ENCODE data around the gene MAST4. TPM values are rescaled to one million over a fixed set of nuclear protein-coding genes. Genes with fewer than 3 reads are reported as not detected.

MAST4 gene
- polyA plus RNA-seq, 2 donors: 18.3 to 22.2 TPM

DNA sequence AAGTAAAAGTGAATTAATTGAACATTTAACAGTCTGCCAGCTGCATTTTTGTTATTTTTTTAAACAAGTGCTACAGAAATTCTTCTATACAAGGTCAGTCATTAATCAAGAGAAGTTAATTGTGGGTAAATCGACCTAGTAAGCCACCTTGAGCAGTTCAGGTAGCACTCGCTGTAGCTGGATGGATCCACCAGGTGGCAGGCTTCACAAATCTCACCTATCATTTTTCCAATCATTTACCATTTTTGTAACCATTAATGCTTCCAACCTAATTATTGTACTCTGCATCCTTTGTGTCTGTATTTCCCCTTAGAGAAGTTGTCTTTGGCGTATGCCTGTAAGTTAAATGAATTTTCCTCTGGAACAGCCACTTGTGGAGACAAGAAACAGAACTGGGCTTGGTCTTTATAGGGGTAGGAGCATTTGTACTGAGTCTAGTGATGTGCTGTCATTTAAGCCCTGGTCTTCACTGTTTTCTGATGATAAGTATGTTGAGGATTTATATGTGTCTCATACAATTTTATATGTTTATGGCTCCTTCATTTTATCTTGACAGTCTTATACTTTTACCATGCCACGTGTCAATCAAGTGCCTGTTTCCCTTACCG lies 560.9 kb downstream of the MAST4 start:
- no peaks in the 10 kb centered on the region for H3K27me3 ChIP-seq (ENCODE audit: control insufficient read depth in 1 of 2, insufficient read depth in 2 of 2, low read length in 2 of 2)
- H3K4me3 ChIP-seq (ENCODE audit: low read depth in 1 of 2, low read length in 2 of 2): no peak overlapping the region
- peaks cover 0 to 4% of the 10 kb centered on the region in 2 donors for H3K4me1 ChIP-seq (ENCODE audit: control insufficient read depth in 2 of 2, insufficient read depth in 2 of 2, low read length in 1 of 2)
- WGBS, 2 donors: 49 to 57% methylated on average over 5 of the region's 5 CpGs
- no peaks in the 10 kb centered on the region for H3K9me3 ChIP-seq (ENCODE audit: control insufficient read depth in 2 of 2, insufficient read depth in 1 of 2, low read depth in 1 of 2, low read length in 1 of 2)
- peaks cover 14 to 17% of the 10 kb centered on the region in 2 donors for H3K36me3 ChIP-seq (ENCODE audit: control insufficient read depth in 2 of 2, insufficient read depth in 2 of 2, low read length in 1 of 2)
- no peak overlapping the region for H3K27ac ChIP-seq (ENCODE audit: low read depth in 2 of 2, low read length in 1 of 2)

DNA sequence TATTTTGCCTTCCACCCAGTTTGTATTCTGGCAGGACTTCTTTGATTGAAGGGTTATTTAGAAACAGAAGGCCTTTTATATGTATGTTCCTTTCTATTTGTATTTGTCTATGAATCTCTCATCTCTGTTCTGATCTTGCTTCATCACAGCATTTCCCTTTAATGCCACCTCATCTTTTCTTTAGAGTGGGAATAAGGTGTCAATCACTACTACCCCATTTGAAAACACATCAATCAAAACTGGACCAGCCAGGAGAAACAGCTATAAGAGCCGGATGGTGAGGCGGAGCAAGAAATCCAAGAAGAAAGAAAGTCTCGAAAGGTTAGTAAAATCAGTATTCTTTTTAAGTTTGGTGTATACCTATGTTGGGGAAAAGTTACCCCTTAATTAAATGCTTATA lies 564.1 kb downstream of the MAST4 start:
- peak overlapping the region in 1 of 2 donors; percentile 47 for H3K27ac ChIP-seq (ENCODE audit: low read depth in 2 of 2, low read length in 1 of 2)
- H3K36me3 ChIP-seq (ENCODE audit: control insufficient read depth in 2 of 2, insufficient read depth in 2 of 2, low read length in 1 of 2): peaks cover 19 to 32% of the 10 kb centered on the region in 2 donors
- WGBS, 2 donors: 73 to 78% methylated on average over 3 of the region's 3 CpGs

DNA sequence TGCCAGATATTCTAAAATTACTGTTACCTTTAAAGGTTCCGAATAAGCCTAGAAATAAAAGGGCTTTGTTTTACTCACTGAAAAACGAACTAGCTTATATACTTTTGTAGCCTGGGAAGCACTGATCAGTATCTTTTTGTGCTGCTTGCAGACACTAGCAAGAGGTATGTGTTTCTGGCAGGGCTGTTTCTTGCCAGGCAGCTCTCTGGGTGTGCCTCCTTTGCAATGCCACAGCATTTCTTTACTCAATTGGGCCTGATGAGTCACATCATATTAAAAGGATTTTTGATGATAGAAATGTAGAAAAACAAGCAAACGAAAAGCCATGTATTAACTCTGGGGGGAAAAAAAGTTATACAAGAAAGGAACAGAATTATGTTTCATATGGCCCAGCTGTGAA lies 564.8 kb downstream of the MAST4 start:
- H3K27ac ChIP-seq (ENCODE audit: low read depth in 2 of 2, low read length in 1 of 2): no peak overlapping the region
- 33 to 39% methylated on average over 3 of the region's 3 CpGs for WGBS, 2 donors
- H3K9me3 ChIP-seq (ENCODE audit: control insufficient read depth in 2 of 2, insufficient read depth in 1 of 2, low read depth in 1 of 2, low read length in 1 of 2): no peaks in the 10 kb centered on the region
- peaks cover 19 to 34% of the 10 kb centered on the region in 2 donors for H3K36me3 ChIP-seq (ENCODE audit: control insufficient read depth in 2 of 2, insufficient read depth in 2 of 2, low read length in 1 of 2)
- H3K27me3 ChIP-seq (ENCODE audit: control insufficient read depth in 1 of 2, insufficient read depth in 2 of 2, low read length in 2 of 2): no peaks in the 10 kb centered on the region
- H3K4me3 ChIP-seq (ENCODE audit: low read depth in 1 of 2, low read length in 2 of 2): no peak overlapping the region
- peaks cover 0 to 4% of the 10 kb centered on the region in 2 donors for H3K4me1 ChIP-seq (ENCODE audit: control insufficient read depth in 2 of 2, insufficient read depth in 2 of 2, low read length in 1 of 2)

More for the DNA sequence above, 564.1 kb downstream of the MAST4 start:
- Histone ChIP-seq H3K4me3 (ENCODE audit: low read depth in 1 of 2, low read length in 2 of 2) (no peak overlapping the region), H3K9me3 (ENCODE audit: control insufficient read depth in 2 of 2, insufficient read depth in 1 of 2, low read depth in 1 of 2, low read length in 1 of 2) (no peaks in the 10 kb centered on the region), H3K27me3 (ENCODE audit: control insufficient read depth in 1 of 2, insufficient read depth in 2 of 2, low read length in 2 of 2) (no peaks in the 10 kb centered on the region), H3K4me1 (ENCODE audit: control insufficient read depth in 2 of 2, insufficient read depth in 2 of 2, low read length in 1 of 2) (peaks cover 0 to 4% of the 10 kb centered on the region in 2 donors)

DNA sequence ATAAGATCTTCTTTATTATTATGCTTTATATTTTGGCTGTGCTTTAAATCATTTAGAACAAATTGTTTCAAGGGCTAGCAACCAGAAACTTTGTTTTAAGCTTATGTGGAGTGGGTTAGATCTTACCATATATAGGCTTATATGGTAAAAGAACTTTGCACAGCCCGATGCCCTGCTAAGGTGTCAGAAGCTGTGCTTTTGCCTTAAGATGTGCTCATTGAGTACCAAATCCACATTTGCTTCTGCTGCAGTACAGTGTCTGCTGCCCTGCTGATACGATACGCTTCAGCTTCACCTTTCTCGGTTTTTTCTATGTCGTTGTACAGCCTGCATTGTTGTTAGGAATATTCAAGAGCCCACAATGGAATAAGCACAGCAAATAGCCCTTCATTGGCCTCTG lies 565.6 kb downstream of the MAST4 start:
- peaks cover 17 to 34% of the 10 kb centered on the region in 2 donors for H3K36me3 ChIP-seq (ENCODE audit: control insufficient read depth in 2 of 2, insufficient read depth in 2 of 2, low read length in 1 of 2)
- H3K27ac ChIP-seq (ENCODE audit: low read depth in 2 of 2, low read length in 1 of 2): no peak overlapping the region
- no peaks in the 10 kb centered on the region for H3K9me3 ChIP-seq (ENCODE audit: control insufficient read depth in 2 of 2, insufficient read depth in 1 of 2, low read depth in 1 of 2, low read length in 1 of 2)
- no peak overlapping the region for H3K4me3 ChIP-seq (ENCODE audit: low read depth in 1 of 2, low read length in 2 of 2)
- H3K4me1 ChIP-seq (ENCODE audit: control insufficient read depth in 2 of 2, insufficient read depth in 2 of 2, low read length in 1 of 2): peaks cover 3 to 5% of the 10 kb centered on the region in 2 donors
- H3K27me3 ChIP-seq (ENCODE audit: control insufficient read depth in 1 of 2, insufficient read depth in 2 of 2, low read length in 2 of 2): no peaks in the 10 kb centered on the region
- WGBS, 2 donors: 85 to 94% methylated on average over 5 of the region's 5 CpGs

DNA sequence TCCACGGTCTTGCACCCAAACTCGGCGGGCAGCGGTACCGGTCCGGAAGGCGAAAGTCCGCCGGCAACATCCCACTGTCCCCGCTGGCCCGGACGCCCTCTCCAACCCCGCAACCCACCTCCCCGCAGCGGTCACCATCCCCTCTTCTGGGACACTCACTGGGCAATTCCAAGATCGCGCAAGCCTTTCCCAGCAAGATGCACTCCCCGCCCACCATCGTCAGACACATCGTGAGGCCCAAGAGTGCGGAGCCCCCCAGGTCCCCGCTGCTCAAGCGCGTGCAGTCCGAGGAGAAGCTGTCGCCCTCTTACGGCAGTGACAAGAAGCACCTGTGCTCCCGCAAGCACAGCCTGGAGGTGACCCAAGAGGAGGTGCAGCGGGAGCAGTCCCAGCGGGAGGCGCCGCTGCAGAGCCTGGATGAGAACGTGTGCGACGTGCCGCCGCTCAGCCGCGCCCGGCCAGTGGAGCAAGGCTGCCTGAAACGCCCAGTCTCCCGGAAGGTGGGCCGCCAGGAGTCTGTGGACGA lies 567.1 kb downstream of the MAST4 start:
- peaks cover 4 to 7% of the 10 kb centered on the region in 2 donors for H3K4me1 ChIP-seq (ENCODE audit: control insufficient read depth in 2 of 2, insufficient read depth in 2 of 2, low read length in 1 of 2)

DNA sequence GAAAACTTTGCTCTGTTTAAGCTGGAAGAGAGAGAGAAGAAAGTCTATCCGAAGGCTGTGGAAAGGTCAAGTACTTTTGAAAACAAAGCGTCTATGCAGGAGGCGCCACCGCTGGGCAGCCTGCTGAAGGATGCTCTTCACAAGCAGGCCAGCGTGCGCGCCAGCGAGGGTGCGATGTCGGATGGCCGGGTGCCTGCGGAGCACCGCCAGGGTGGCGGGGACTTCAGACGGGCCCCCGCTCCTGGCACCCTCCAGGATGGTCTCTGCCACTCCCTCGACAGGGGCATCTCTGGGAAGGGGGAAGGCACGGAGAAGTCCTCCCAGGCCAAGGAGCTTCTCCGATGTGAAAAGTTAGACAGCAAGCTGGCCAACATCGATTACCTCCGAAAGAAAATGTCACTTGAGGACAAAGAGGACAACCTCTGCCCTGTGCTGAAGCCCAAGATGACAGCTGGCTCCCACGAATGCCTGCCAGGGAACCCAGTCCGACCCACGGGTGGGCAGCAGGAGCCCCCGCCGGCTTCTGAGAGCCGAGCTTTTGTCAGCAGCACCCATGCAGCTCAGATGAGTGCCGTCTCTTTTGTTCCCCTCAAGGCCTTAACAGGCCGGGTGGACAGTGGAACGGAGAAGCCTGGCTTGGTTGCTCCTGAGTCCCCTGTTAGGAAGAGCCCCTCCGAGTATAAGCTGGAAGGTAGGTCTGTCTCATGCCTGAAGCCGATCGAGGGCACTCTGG lies 567.8 kb downstream of the MAST4 start:
- WGBS, 2 donors: 92 to 95% methylated on average over 29 to 33 of the region's 33 CpGs
- Histone ChIP-seq H3K4me3 (ENCODE audit: low read depth in 1 of 2, low read length in 2 of 2) (no peak overlapping the region), H3K9me3 (ENCODE audit: control insufficient read depth in 2 of 2, insufficient read depth in 1 of 2, low read depth in 1 of 2, low read length in 1 of 2) (no peaks in the 10 kb centered on the region), H3K36me3 (ENCODE audit: control insufficient read depth in 2 of 2, insufficient read depth in 2 of 2, low read length in 1 of 2) (peaks cover 17 to 36% of the 10 kb centered on the region in 2 donors), H3K27me3 (ENCODE audit: control insufficient read depth in 1 of 2, insufficient read depth in 2 of 2, low read length in 2 of 2) (no peaks in the 10 kb centered on the region), H3K27ac (ENCODE audit: low read depth in 2 of 2, low read length in 1 of 2) (no peak overlapping the region), H3K4me1 (ENCODE audit: control insufficient read depth in 2 of 2, insufficient read depth in 2 of 2, low read length in 1 of 2) (peaks cover 4 to 7% of the 10 kb centered on the region in 2 donors)

More for the DNA sequence above, 567.1 kb downstream of the MAST4 start:
- Histone ChIP-seq H3K27me3 (ENCODE audit: control insufficient read depth in 1 of 2, insufficient read depth in 2 of 2, low read length in 2 of 2) (no peaks in the 10 kb centered on the region), H3K4me3 (ENCODE audit: low read depth in 1 of 2, low read length in 2 of 2) (no peak overlapping the region), H3K36me3 (ENCODE audit: control insufficient read depth in 2 of 2, insufficient read depth in 2 of 2, low read length in 1 of 2) (peaks cover 17 to 36% of the 10 kb centered on the region in 2 donors), H3K9me3 (ENCODE audit: control insufficient read depth in 2 of 2, insufficient read depth in 1 of 2, low read depth in 1 of 2, low read length in 1 of 2) (no peaks in the 10 kb centered on the region), H3K27ac (ENCODE audit: low read depth in 2 of 2, low read length in 1 of 2) (no peak overlapping the region)
- 97 to 98% methylated on average over 44 of the region's 44 CpGs for WGBS, 2 donors

DNA sequence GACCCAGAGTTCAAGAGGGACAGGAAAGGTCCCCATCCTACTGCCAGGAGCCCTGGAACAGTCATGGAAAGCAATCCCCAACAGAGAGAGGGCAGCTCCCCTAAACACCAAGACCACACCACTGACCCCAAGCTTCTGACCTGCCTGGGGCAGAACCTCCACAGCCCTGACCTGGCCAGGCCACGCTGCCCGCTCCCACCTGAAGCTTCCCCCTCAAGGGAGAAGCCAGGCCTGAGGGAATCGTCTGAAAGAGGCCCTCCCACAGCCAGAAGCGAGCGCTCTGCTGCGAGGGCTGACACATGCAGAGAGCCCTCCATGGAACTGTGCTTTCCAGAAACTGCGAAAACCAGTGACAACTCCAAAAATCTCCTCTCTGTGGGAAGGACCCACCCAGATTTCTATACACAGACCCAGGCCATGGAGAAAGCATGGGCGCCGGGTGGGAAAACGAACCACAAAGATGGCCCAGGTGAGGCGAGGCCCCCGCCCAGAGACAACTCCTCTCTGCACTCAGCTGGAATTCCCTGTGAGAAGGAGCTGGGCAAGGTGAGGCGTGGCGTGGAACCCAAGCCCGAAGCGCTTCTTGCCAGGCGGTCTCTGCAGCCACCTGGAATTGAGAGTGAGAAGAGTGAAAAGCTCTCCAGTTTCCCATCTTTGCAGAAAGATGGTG lies 568.8 kb downstream of the MAST4 start:
- WGBS, 2 donors: 93 to 95% methylated on average over 17 of the region's 17 CpGs
- H3K4me3 ChIP-seq (ENCODE audit: low read depth in 1 of 2, low read length in 2 of 2): no peak overlapping the region
- H3K27ac ChIP-seq (ENCODE audit: low read depth in 2 of 2, low read length in 1 of 2): peak overlapping the region; percentile 34 to 80
- no peaks in the 10 kb centered on the region for H3K9me3 ChIP-seq (ENCODE audit: control insufficient read depth in 2 of 2, insufficient read depth in 1 of 2, low read depth in 1 of 2, low read length in 1 of 2)
- H3K4me1 ChIP-seq (ENCODE audit: control insufficient read depth in 2 of 2, insufficient read depth in 2 of 2, low read length in 1 of 2): peaks cover 3 to 4% of the 10 kb centered on the region in 2 donors
- peaks cover 12 to 36% of the 10 kb centered on the region in 2 donors for H3K36me3 ChIP-seq (ENCODE audit: control insufficient read depth in 2 of 2, insufficient read depth in 2 of 2, low read length in 1 of 2)
- H3K27me3 ChIP-seq (ENCODE audit: control insufficient read depth in 1 of 2, insufficient read depth in 2 of 2, low read length in 2 of 2): no peaks in the 10 kb centered on the region

DNA sequence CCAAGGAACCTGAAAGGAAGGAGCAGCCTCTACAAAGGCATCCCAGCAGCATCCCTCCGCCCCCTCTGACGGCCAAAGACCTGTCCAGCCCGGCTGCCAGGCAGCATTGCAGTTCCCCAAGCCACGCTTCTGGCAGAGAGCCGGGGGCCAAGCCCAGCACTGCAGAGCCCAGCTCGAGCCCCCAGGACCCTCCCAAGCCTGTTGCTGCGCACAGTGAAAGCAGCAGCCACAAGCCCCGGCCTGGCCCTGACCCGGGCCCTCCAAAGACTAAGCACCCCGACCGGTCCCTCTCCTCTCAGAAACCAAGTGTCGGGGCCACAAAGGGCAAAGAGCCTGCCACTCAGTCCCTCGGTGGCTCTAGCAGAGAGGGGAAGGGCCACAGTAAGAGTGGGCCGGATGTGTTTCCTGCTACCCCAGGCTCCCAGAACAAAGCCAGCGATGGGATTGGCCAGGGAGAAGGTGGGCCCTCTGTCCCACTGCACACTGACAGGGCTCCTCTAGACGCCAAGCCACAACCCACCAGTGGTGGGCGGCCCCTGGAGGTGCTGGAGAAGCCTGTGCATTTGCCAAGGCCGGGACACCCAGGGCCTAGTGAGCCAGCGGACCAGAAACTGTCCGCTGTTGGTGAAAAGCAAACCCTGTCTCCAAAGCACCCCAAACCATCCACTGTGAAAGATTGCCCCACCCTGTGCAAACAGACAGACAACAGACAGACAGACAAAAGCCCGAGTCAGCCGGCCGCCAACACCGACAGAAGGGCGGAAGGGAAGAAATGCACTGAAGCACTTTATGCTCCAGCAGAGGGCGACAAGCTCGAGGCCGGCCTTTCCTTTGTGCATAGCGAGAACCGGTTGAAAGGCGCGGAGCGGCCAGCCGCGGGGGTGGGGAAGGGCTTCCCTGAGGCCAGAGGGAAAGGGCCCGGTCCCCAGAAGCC lies 569.6 kb downstream of the MAST4 start:
- WGBS, 2 donors: 40 to 49% methylated on average over 33 to 36 of the region's 36 CpGs
- H3K4me1 ChIP-seq (ENCODE audit: control insufficient read depth in 2 of 2, insufficient read depth in 2 of 2, low read length in 1 of 2): peaks cover 3 to 4% of the 10 kb centered on the region in 2 donors
- peak overlapping the region; percentile 80 to 92 for H3K27ac ChIP-seq (ENCODE audit: low read depth in 2 of 2, low read length in 1 of 2)
- H3K4me3 ChIP-seq (ENCODE audit: low read depth in 1 of 2, low read length in 2 of 2): peak overlapping the region; percentile 22 to 26
- H3K27me3 ChIP-seq (ENCODE audit: control insufficient read depth in 1 of 2, insufficient read depth in 2 of 2, low read length in 2 of 2): no peaks in the 10 kb centered on the region
- no peaks in the 10 kb centered on the region for H3K9me3 ChIP-seq (ENCODE audit: control insufficient read depth in 2 of 2, insufficient read depth in 1 of 2, low read depth in 1 of 2, low read length in 1 of 2)
- peaks cover 12 to 38% of the 10 kb centered on the region in 2 donors for H3K36me3 ChIP-seq (ENCODE audit: control insufficient read depth in 2 of 2, insufficient read depth in 2 of 2, low read length in 1 of 2)

Data from esophagus (tissue), 2 donors.